Measurements from ENCODE around the gene BATF3.

The BATF3 gene

GRCh38 chr1:212689758-212690529, 9.7 kb downstream of the BATF3 start:
- Histone ChIP-seq H3K27ac (ENCODE audit: low read length) (no peak overlapping the region), H3K36me3 (replicated peaks; ENCODE audit: low read depth, low read length) (peaks cover 18% of the 10 kb centered on the region), H4K20me1 (ENCODE audit: insufficient read depth, low read length) (no peaks in the 10 kb centered on the region), H3K79me2 (ENCODE audit: low read length) (no peaks in the 10 kb centered on the region), H2AFZ (ENCODE audit: low read depth, low read length) (no peak overlapping the region), H3K9me3 (ENCODE audit: insufficient read depth, low read length) (no peaks in the 10 kb centered on the region), H3K4me3 (ENCODE audit: low read length) (no peak overlapping the region), H3K4me1 (ENCODE audit: low read length) (peaks cover 8% of the 10 kb centered on the region), H3K9ac (ENCODE audit: low read length) (no peak overlapping the region), H3K27me3 (ENCODE audit: low read depth, low read length) (no peaks in the 10 kb centered on the region), H3K4me2 (ENCODE audit: low read length) (no peak overlapping the region)
- TF ChIP-seq, protein P1, sequence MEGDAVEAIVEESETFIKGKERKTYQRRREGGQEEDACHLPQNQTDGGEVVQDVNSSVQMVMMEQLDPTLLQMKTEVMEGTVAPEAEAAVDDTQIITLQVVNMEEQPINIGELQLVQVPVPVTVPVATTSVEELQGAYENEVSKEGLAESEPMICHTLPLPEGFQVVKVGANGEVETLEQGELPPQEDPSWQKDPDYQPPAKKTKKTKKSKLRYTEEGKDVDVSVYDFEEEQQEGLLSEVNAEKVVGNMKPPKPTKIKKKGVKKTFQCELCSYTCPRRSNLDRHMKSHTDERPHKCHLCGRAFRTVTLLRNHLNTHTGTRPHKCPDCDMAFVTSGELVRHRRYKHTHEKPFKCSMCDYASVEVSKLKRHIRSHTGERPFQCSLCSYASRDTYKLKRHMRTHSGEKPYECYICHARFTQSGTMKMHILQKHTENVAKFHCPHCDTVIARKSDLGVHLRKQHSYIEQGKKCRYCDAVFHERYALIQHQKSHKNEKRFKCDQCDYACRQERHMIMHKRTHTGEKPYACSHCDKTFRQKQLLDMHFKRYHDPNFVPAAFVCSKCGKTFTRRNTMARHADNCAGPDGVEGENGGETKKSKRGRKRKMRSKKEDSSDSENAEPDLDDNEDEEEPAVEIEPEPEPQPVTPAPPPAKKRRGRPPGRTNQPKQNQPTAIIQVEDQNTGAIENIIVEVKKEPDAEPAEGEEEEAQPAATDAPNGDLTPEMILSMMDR (IDR thresholded peaks at IDR 0.05; ENCODE audit: low read depth, low read length) = no peak
- TF ChIP-seq EZH2phosphoT487 (IDR thresholded peaks at IDR 0.05; ENCODE audit: low read depth) = no peak

DNA sequence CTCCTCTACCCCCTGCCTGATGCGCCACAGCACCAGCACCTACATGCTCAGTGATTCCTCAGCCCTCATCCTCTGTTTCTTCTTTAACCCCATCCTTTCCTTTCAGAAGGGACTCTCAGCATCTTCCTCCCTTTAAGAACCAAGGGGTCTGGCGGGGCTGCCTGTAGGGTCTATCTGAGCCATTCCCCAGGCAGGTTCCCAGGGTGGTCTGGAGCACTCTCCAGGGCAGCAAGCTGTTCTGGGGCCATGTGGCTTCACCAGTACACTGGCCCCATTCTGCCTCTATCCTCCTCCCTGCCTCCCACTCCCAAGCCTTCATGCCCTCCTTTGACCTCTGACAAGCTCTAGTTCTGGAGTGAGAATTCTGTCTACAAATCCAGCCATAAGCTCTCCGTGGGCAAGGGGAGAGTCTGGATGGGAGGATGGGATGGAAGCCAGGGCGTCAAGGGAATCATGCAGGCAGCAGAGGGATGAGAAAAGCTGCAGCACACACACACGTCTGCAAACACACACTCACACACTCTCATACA, 10.4 kb downstream of the BATF3 start:
- H3K4me3 ChIP-seq (ENCODE audit: low read length) = no peak overlapping the region
- no peaks in the 10 kb centered on the region for H4K20me1 ChIP-seq (ENCODE audit: insufficient read depth, low read length)
- no peak overlapping the region for H2AFZ ChIP-seq (ENCODE audit: low read depth, low read length)
- H3K36me3 ChIP-seq (replicated peaks; ENCODE audit: low read depth, low read length) = peaks cover 22% of the 10 kb centered on the region
- H3K79me2 ChIP-seq (ENCODE audit: low read length) = no peaks in the 10 kb centered on the region
- peaks cover 12% of the 10 kb centered on the region for H3K4me1 ChIP-seq (ENCODE audit: low read length)
- H3K9me3 ChIP-seq (ENCODE audit: insufficient read depth, low read length) = no peaks in the 10 kb centered on the region
- H3K9ac ChIP-seq (ENCODE audit: low read length) = no peak overlapping the region
- no peak overlapping the region for H3K4me2 ChIP-seq (ENCODE audit: low read length)
- no peaks in the 10 kb centered on the region for H3K27me3 ChIP-seq (ENCODE audit: low read depth, low read length)
- TF ChIP-seq, protein P1 (IDR thresholded peaks at IDR 0.05; ENCODE audit: low read depth, low read length) = no peak
- TF ChIP-seq EZH2phosphoT487 (IDR thresholded peaks at IDR 0.05; ENCODE audit: low read depth) = no peak
- no peak overlapping the region for H3K27ac ChIP-seq (ENCODE audit: low read length)

GRCh38 chr1:212688341-212689047, 11.1 kb downstream of the BATF3 start:
- Histone ChIP-seq H3K4me2 (ENCODE audit: low read length) (no peak overlapping the region), H3K36me3 (replicated peaks; ENCODE audit: low read depth, low read length) (peaks cover 20% of the 10 kb centered on the region)

More at GRCh38 chr1:212688341-212689047, 11.1 kb downstream of the BATF3 start:
- Histone ChIP-seq H3K79me2 (ENCODE audit: low read length) (no peaks in the 10 kb centered on the region), H4K20me1 (ENCODE audit: insufficient read depth, low read length) (no peaks in the 10 kb centered on the region), H3K4me1 (ENCODE audit: low read length) (peaks cover 18% of the 10 kb centered on the region), H3K27ac (ENCODE audit: low read length) (no peak overlapping the region), H3K27me3 (ENCODE audit: low read depth, low read length) (no peaks in the 10 kb centered on the region), H2AFZ (ENCODE audit: low read depth, low read length) (no peak overlapping the region), H3K9ac (ENCODE audit: low read length) (no peak overlapping the region), H3K9me3 (ENCODE audit: insufficient read depth, low read length) (no peaks in the 10 kb centered on the region), H3K4me3 (ENCODE audit: low read length) (no peak overlapping the region)
- no peak for TF ChIP-seq EZH2phosphoT487 (IDR thresholded peaks at IDR 0.05; ENCODE audit: low read depth)
- TF ChIP-seq, protein P1 (IDR thresholded peaks at IDR 0.05; ENCODE audit: low read depth, low read length) = no peak
